ENCODE results near the gene AMMECR1L.
A peak's percentile ranks its signal among the peaks of the same experiment; 100 is the strongest.
"Not testable (repeated sequence)": the region's sequence is repeated elsewhere in the genome, so short reads cannot be mapped to it uniquely, and the experiment has no call there.

The AMMECR1L gene

GRCh38 chr2:127885780-127886592, at the start of gene AMMECR1L:
Gene AMMECR1L (minus strand): TSS chr2:127885956. CDS start chr2:127874234, 11,722 bp downstream.
- DNase-seq (ENCODE audit: low spot score), result peak; percentile 71

- no peak for DNase-seq (ENCODE audit: low spot score)
Observed at GRCh38 chr2:127935337-127935736, 49.6 kb upstream of the AMMECR1L start.

- no peak for DNase-seq (ENCODE audit: low spot score)
Observed at GRCh38 chr2:127932199-127932876, 46.6 kb upstream of the AMMECR1L start.

GRCh38 chr2:127929449-127929848, 43.7 kb upstream of the AMMECR1L start:
- no peak for DNase-seq (ENCODE audit: low spot score)

GRCh38 chr2:127927384-127927783, 41.6 kb upstream of the AMMECR1L start:
- no peak for DNase-seq (ENCODE audit: low spot score)

GRCh38 chr2:127917916-127918315, 32.2 kb upstream of the AMMECR1L start:
- DNase-seq (ENCODE audit: low spot score), result no peak

- no peak for DNase-seq (ENCODE audit: low spot score)
Observed at GRCh38 chr2:127913808-127914457, 28.2 kb upstream of the AMMECR1L start.

- no peak for DNase-seq (ENCODE audit: low spot score)
Observed at GRCh38 chr2:127911737-127912136, 26.0 kb upstream of the AMMECR1L start.

- no peak for DNase-seq (ENCODE audit: low spot score)
Observed at GRCh38 chr2:127910415-127910814, 24.7 kb upstream of the AMMECR1L start.

GRCh38 chr2:127909019-127909418, 23.3 kb upstream of the AMMECR1L start:
- no peak for DNase-seq (ENCODE audit: low spot score)

GRCh38 chr2:127907733-127908400, 22.1 kb upstream of the AMMECR1L start:
- not testable (repeated sequence) for DNase-seq (ENCODE audit: low spot score)

GRCh38 chr2:127906206-127906926, 20.6 kb upstream of the AMMECR1L start:
- no peak for DNase-seq (ENCODE audit: low spot score)

- peak; percentile 51 for DNase-seq (ENCODE audit: low spot score)
Observed at GRCh38 chr2:127901339-127902056, 15.7 kb upstream of the AMMECR1L start.

GRCh38 chr2:127897531-127898211, 11.9 kb upstream of the AMMECR1L start:
- no peak for DNase-seq (ENCODE audit: low spot score)

- no peak for DNase-seq (ENCODE audit: low spot score)
Observed at GRCh38 chr2:127893494-127893893, 7.7 kb upstream of the AMMECR1L start.

GRCh38 chr2:127893033-127893432, 7.3 kb upstream of the AMMECR1L start:
- no peak for DNase-seq (ENCODE audit: low spot score)

- DNase-seq (ENCODE audit: low spot score), result no peak
Observed at GRCh38 chr2:127891811-127892210, 6.1 kb upstream of the AMMECR1L start.

- not testable (repeated sequence) for DNase-seq (ENCODE audit: low spot score)
Observed at GRCh38 chr2:127890756-127891155, 5.0 kb upstream of the AMMECR1L start.

- DNase-seq (ENCODE audit: low spot score), result no peak
Observed at GRCh38 chr2:127888772-127889171, 3.0 kb upstream of the AMMECR1L start.

GRCh38 chr2:127887776-127888130, 2.0 kb upstream of the AMMECR1L start:
- DNase-seq (ENCODE audit: low spot score), result no peak
